A549 (cell line): ENCODE measurements around the gene BMP7.

Source experiments
- BCL3 ChIP-seq: fragments of >200 bp; sonication (Bioruptor Twin); formaldehyde crosslinking; IDR thresholded peaks from 3 replicates; pipeline ENCODE4 v1.6.1; 2016
- CEBPB ChIP-seq, 2 experiments: fragments of >200 bp in 1 of 2; sonication (Bioruptor Twin) in 1 of 2; formaldehyde crosslinking in 1 of 2; IDR thresholded peaks; 2 replicates each; pipeline ENCODE4 v1.6.1; 2012 to 2016
- CTCF ChIP-seq: fragments of >200 bp; sonication (Bioruptor Twin); formaldehyde crosslinking; IDR thresholded peaks from 3 replicates; pipeline ENCODE4 v1.5.1; 2016
- PHF8 ChIP-seq: fragments of 200-600 bp; sonication (generic); IDR thresholded peaks from 2 replicates; pipeline ENCODE4 v1.6.1; 2016; ENCODE audit warnings: low read depth, mild to moderate bottlenecking, antibody characterized with exemption, moderate library complexity, borderline replicate concordance
- POLR2A ChIP-seq: IDR thresholded peaks from 2 replicates; pipeline ENCODE4 v1.6.1; 2012; ENCODE audit warnings: mild to moderate bottlenecking, low read length
- ZSCAN20 ChIP-seq: fragments of 250-450 bp; sonication (Bioruptor Pico); IDR thresholded peaks from 2 replicates; pipeline ENCODE4 v1.8.0; 2022; ENCODE audit warnings: mild to moderate bottlenecking, moderate library complexity

- no peak for TF ChIP-seq CEBPB (IDR thresholded peaks at IDR 0.05)
- TF ChIP-seq PHF8 = no peak
- TF ChIP-seq BCL3 = no peak
- no peak for TF ChIP-seq CTCF
- TF ChIP-seq ZSCAN20 (CRISPR knock-in tag) = no peak
- no peak for TF ChIP-seq POLR2A
Measured at GRCh38 chr20:57158474-57158873, 108.0 kb downstream of the BMP7 start.
